Astrocyte (in vitro differentiated cells and primary cell): Measurements from ENCODE around the gene STK40. TPM values are rescaled to one million over a fixed set of nuclear protein-coding genes. Genes with fewer than 3 reads are reported as not detected.

Source experiments
- DNase-seq: peaks from one replicate; pipeline ENCODE4 v3.0.0-alpha.2; 2010; ENCODE audit warnings: low read depth
- FAIRE-seq: peaks from 2 replicates; lab custom pipeline; 2011; peaks lifted over from hg19 to GRCh38; lab: Jason Lieb, UNC
- H2AFZ ChIP-seq: 2 replicates; pipeline ENCODE4 v1.6.0; 2012; ENCODE audit warnings: low read depth, low read length, inconsistent platforms
- H3K27ac ChIP-seq: 2 replicates; pipeline ENCODE4 v1.5.1; 2011; ENCODE audit warnings: low read depth, low read length, inconsistent platforms
- H3K27me3 ChIP-seq: 2 replicates; pipeline ENCODE4 v1.6.0; 2011; ENCODE audit warnings: low read length, inconsistent platforms; ENCODE audit not compliant: insufficient read depth
- H3K36me3 ChIP-seq: 2 replicates; pipeline ENCODE4 v1.5.1; 2011; ENCODE audit warnings: low read length, inconsistent platforms; ENCODE audit not compliant: insufficient read depth
- H3K4me1 ChIP-seq: 2 replicates; pipeline ENCODE4 v1.5.1; 2011; ENCODE audit warnings: low read length, inconsistent platforms; ENCODE audit not compliant: insufficient read depth
- H3K4me2 ChIP-seq: 2 replicates; pipeline ENCODE4 v1.6.0; 2012; ENCODE audit warnings: low read length, inconsistent platforms
- H3K4me3 ChIP-seq: 2 replicates; pipeline ENCODE4 v1.5.1; 2011; ENCODE audit warnings: low read depth, mild to moderate bottlenecking, low read length, inconsistent platforms; ENCODE audit not compliant: insufficient read depth
- H3K79me2 ChIP-seq: 2 replicates; pipeline ENCODE4 v1.6.0; 2012; ENCODE audit warnings: mild to moderate bottlenecking, low read length, inconsistent platforms; ENCODE audit not compliant: insufficient read depth
- H3K9ac ChIP-seq: 2 replicates; pipeline ENCODE4 v1.6.0; 2012; ENCODE audit warnings: mild to moderate bottlenecking, low read length, inconsistent platforms
- H3K9me3 ChIP-seq: 2 replicates; pipeline ENCODE4 v1.5.1; 2012; ENCODE audit warnings: low read depth, mild to moderate bottlenecking, low read length, inconsistent platforms; ENCODE audit not compliant: insufficient read depth
- H4K20me1 ChIP-seq: 2 replicates; pipeline ENCODE4 v1.6.0; 2012; ENCODE audit warnings: low read length, inconsistent platforms; ENCODE audit not compliant: insufficient read depth
- H3K27ac Mint-ChIP-seq: one replicate; pipeline ENCODE4 v1.8.0; 2021; ENCODE audit warnings: mild to moderate bottlenecking, mixed read lengths; ENCODE audit not compliant: unreplicated experiment
- H3K27me3 Mint-ChIP-seq: one replicate; pipeline ENCODE4 v1.8.0; 2021; ENCODE audit warnings: low read depth, mixed read lengths; ENCODE audit not compliant: unreplicated experiment
- H3K36me3 Mint-ChIP-seq: one replicate; pipeline ENCODE4 v1.8.0; 2021; ENCODE audit warnings: low read depth, mixed read lengths; ENCODE audit not compliant: unreplicated experiment
- H3K4me1 Mint-ChIP-seq: one replicate; pipeline ENCODE4 v1.8.0; 2021; ENCODE audit warnings: low read depth, mixed read lengths; ENCODE audit not compliant: unreplicated experiment
- H3K4me3 Mint-ChIP-seq: one replicate; pipeline ENCODE4 v1.8.0; 2021; ENCODE audit warnings: mild to moderate bottlenecking, moderate library complexity, mixed read lengths; ENCODE audit not compliant: unreplicated experiment
- H3K9me3 Mint-ChIP-seq: one replicate; pipeline ENCODE4 v1.8.0; 2021; ENCODE audit warnings: mild to moderate bottlenecking, mixed read lengths; ENCODE audit not compliant: unreplicated experiment
- EZH2 ChIP-seq: IDR thresholded peaks from 2 replicates; pipeline ENCODE4 v1.6.1; 2012; ENCODE audit warnings: mild to moderate bottlenecking, low read length, inconsistent platforms; ENCODE audit not compliant: insufficient read depth
- total RNA-seq: library from RNA; stranded (reverse); gene quantifications from 2 replicates; pipeline ENCODE4 v1.2.1, GENCODE V29; 2021
- TF ChIP-seq, protein P1 (sequence below): IDR thresholded peaks from 2 replicates; pipeline ENCODE4 v1.5.1; 2011; ENCODE audit warnings: low read depth, mild to moderate bottlenecking, inconsistent platforms, low read length, moderate library complexity; ENCODE audit not compliant: insufficient read depth

Gene STK40
- total RNA-seq, 1 donor from 2014 or later = 71.1 TPM

DNA sequence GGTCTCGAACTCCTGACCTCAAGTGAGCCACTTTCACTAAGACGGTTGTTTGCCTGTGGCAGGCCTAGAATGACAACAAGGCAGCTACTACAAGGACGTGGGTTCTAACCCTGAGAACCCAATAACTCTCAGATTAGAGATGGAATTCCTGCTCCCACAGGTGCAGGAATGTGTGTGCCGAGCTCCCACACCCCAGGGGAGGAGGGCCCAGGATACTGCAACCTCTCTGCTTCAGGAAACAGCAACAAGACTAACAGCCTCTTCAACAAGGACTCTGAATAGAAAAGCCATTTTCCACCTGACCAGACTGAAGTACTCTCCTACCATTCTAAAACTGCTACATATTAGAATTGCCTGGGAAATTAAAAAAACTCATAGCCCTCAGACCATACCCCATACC lies 7.1 kb upstream of the STK40 start:
- FAIRE-seq (no peak), DNase-seq (no peak)
- no peak overlapping the region for H3K27ac ChIP-seq
- H3K9ac ChIP-seq = no peak overlapping the region
- TF ChIP-seq, protein P1, sequence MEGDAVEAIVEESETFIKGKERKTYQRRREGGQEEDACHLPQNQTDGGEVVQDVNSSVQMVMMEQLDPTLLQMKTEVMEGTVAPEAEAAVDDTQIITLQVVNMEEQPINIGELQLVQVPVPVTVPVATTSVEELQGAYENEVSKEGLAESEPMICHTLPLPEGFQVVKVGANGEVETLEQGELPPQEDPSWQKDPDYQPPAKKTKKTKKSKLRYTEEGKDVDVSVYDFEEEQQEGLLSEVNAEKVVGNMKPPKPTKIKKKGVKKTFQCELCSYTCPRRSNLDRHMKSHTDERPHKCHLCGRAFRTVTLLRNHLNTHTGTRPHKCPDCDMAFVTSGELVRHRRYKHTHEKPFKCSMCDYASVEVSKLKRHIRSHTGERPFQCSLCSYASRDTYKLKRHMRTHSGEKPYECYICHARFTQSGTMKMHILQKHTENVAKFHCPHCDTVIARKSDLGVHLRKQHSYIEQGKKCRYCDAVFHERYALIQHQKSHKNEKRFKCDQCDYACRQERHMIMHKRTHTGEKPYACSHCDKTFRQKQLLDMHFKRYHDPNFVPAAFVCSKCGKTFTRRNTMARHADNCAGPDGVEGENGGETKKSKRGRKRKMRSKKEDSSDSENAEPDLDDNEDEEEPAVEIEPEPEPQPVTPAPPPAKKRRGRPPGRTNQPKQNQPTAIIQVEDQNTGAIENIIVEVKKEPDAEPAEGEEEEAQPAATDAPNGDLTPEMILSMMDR = no peak
- TF ChIP-seq EZH2 = no peak
- peaks cover 17% of the 10 kb centered on the region for H3K36me3 ChIP-seq
- peaks cover 5% of the 10 kb centered on the region for H4K20me1 ChIP-seq
- Mint-ChIP-seq H3K4me1 (peaks cover 23% of the 10 kb centered on the region), H3K9me3 (no peaks in the 10 kb centered on the region), H3K27me3 (no peaks in the 10 kb centered on the region), H3K36me3 (peaks cover 24% of the 10 kb centered on the region), H3K27ac (no peak overlapping the region), H3K4me3 (no peak overlapping the region)
- peaks cover 7% of the 10 kb centered on the region for H3K4me1 ChIP-seq
- no peak overlapping the region for H2AFZ ChIP-seq
- H3K4me3 ChIP-seq = no peak overlapping the region
- no peaks in the 10 kb centered on the region for H3K27me3 ChIP-seq
- no peaks in the 10 kb centered on the region for H3K9me3 ChIP-seq
- no peak overlapping the region for H3K4me2 ChIP-seq
- peaks cover 30% of the 10 kb centered on the region for H3K79me2 ChIP-seq

DNA sequence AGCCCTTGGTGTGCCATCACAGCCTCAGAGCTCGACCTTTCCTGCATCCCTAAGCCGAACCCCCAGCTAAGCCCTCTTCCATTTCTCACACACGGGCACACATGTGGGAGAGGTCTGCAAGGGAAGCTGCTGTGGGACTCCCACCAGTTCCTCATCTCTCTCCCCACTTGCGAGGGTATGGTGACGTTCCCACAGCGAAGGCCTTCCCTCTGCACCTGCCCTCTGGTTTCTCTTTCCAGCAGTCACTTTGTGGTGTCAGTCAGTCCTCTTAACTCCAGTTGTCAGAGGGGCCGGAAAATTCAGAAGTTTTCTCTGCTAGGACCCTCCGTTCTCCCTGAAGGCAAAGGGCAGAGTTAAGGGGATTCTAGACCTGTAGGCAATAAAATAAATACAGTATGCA lies 5.5 kb upstream of the STK40 start:
- H3K27me3 Mint-ChIP-seq = no peaks in the 10 kb centered on the region
- H3K36me3 Mint-ChIP-seq = peaks cover 23% of the 10 kb centered on the region
- no peak overlapping the region for H3K4me2 ChIP-seq
- H3K4me3 ChIP-seq = no peak overlapping the region
- DNase-seq (no peak), FAIRE-seq (no peak)
- TF ChIP-seq EZH2 = no peak
- TF ChIP-seq, protein P1 = no peak
- peaks cover 5% of the 10 kb centered on the region for H4K20me1 ChIP-seq
- H2AFZ ChIP-seq = no peak overlapping the region
- H3K36me3 ChIP-seq = peaks cover 17% of the 10 kb centered on the region
- H3K27me3 ChIP-seq = no peaks in the 10 kb centered on the region
- H3K4me3 Mint-ChIP-seq = no peak overlapping the region
- no peaks in the 10 kb centered on the region for H3K9me3 Mint-ChIP-seq
- peaks cover 17% of the 10 kb centered on the region for H3K4me1 ChIP-seq
- peaks cover 17% of the 10 kb centered on the region for H3K79me2 ChIP-seq
- no peak overlapping the region for H3K9ac ChIP-seq
- peaks cover 27% of the 10 kb centered on the region for H3K4me1 Mint-ChIP-seq
- H3K27ac ChIP-seq = no peak overlapping the region
- no peaks in the 10 kb centered on the region for H3K9me3 ChIP-seq
- no peak overlapping the region for H3K27ac Mint-ChIP-seq

DNA sequence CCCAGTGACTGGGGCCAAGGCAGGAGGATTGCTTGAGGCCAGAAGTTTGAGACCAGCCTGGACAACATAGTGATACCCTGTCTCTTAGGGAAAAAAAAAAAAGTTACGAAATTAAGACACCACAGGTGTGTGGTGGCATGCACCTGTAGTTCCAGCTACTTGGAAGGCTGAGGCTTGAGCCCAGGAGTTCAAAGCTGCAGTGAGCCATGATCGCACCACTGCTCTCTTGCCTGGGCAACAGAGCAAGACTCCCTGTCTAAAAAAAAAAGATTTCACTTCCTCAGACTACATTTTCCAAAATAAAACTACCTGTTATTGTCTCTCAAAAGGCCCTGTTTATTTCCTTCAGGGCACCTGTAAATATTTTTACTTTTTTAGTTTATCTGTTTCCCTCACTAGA lies 4.7 kb upstream of the STK40 start:
- peaks cover 20% of the 10 kb centered on the region for H3K4me1 ChIP-seq
- Mint-ChIP-seq H3K27ac (peak overlapping the region; percentile 66), H3K27me3 (no peaks in the 10 kb centered on the region), H3K36me3 (peaks cover 23% of the 10 kb centered on the region), H3K4me1 (peaks cover 25% of the 10 kb centered on the region), H3K4me3 (no peak overlapping the region), H3K9me3 (no peaks in the 10 kb centered on the region)
- FAIRE-seq = no peak
- H3K27ac ChIP-seq = no peak overlapping the region
- no peaks in the 10 kb centered on the region for H3K27me3 ChIP-seq
- H3K9ac ChIP-seq = no peak overlapping the region
- DNase-seq = no peak
- H3K36me3 ChIP-seq = peaks cover 17% of the 10 kb centered on the region
- H2AFZ ChIP-seq = no peak overlapping the region
- no peak overlapping the region for H3K4me2 ChIP-seq
- H3K79me2 ChIP-seq = peaks cover 16% of the 10 kb centered on the region
- no peaks in the 10 kb centered on the region for H3K9me3 ChIP-seq
- H3K4me3 ChIP-seq = no peak overlapping the region
- H4K20me1 ChIP-seq = peaks cover 5% of the 10 kb centered on the region
- TF ChIP-seq, protein P1 = no peak
- no peak for TF ChIP-seq EZH2
